AG10803 (cell line): Measurements from ENCODE around the gene LAMTOR4.

Source experiments
- DNase-seq: peaks from one replicate; pipeline ENCODE4 v3.0.0; 2010; ENCODE audit warnings: low read depth
- H3K4me3 ChIP-seq: 2 replicates; pipeline ENCODE4 v1.5.1; 2011; ENCODE audit warnings: mild to moderate bottlenecking, low read length, control low read depth
- TF ChIP-seq, protein P1 (sequence below): conservative IDR thresholded peaks from 2 replicates; pipeline ENCODE4 v1.5.1; 2011; ENCODE audit warnings: mild to moderate bottlenecking, low read length, control low read depth, inconsistent platforms

LAMTOR4 gene

DNA sequence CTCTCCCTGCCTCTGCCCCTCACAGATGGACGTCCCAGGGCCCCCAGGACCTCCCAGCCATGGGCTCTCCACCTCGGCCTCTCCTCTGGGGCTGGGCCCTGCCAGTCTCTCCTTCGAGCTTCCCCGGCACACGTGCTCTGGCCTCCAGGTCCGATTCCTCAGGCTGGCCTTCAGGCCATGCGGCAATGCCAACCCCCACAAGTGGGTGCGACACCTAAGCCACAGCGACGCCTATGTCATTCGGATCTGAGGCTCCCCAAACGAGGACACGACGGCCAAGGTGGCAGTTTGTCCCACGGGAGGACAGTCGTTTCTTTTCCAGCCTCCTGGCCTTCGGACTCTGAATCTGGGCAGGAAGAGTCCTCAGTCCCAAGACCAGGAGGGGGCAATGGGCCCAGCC, 42.1 kb upstream of the LAMTOR4 start:
- TF ChIP-seq, protein P1, sequence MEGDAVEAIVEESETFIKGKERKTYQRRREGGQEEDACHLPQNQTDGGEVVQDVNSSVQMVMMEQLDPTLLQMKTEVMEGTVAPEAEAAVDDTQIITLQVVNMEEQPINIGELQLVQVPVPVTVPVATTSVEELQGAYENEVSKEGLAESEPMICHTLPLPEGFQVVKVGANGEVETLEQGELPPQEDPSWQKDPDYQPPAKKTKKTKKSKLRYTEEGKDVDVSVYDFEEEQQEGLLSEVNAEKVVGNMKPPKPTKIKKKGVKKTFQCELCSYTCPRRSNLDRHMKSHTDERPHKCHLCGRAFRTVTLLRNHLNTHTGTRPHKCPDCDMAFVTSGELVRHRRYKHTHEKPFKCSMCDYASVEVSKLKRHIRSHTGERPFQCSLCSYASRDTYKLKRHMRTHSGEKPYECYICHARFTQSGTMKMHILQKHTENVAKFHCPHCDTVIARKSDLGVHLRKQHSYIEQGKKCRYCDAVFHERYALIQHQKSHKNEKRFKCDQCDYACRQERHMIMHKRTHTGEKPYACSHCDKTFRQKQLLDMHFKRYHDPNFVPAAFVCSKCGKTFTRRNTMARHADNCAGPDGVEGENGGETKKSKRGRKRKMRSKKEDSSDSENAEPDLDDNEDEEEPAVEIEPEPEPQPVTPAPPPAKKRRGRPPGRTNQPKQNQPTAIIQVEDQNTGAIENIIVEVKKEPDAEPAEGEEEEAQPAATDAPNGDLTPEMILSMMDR = no peak
- H3K4me3 ChIP-seq = no peak overlapping the region
- no peak for DNase-seq

DNA sequence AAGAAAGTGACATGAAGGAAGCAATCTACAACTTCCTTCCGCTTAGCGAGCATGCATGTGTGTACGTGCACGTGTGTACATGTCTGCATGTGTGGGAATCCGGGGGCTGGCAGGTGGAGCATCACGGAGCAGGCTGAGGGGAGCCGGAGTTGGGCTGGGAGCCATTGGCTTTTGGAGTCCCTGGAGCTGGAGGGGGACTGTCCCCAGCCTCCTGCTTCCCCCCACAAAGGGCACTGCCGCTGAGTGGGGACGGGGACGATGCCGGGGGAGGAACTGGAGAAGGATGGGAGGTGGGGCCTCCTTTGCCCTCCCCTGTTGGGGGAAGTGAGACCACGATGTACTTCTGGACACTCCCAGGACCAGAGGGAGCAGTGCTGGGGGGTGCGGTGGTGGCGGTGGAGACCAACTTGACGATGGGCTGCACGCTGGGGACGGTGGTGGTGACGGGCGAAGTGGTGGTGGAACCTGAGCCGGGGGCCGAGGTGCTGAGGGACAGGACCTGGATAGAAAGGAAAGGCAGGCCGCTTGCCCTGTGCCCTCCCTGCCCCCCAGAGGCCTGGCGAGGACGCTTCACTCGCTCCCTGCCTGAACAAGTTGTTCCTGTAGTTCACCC, 41.5 kb upstream of the LAMTOR4 start:
- DNase-seq = no peak
- TF ChIP-seq, protein P1 = no peak
- no peak overlapping the region for H3K4me3 ChIP-seq

DNA sequence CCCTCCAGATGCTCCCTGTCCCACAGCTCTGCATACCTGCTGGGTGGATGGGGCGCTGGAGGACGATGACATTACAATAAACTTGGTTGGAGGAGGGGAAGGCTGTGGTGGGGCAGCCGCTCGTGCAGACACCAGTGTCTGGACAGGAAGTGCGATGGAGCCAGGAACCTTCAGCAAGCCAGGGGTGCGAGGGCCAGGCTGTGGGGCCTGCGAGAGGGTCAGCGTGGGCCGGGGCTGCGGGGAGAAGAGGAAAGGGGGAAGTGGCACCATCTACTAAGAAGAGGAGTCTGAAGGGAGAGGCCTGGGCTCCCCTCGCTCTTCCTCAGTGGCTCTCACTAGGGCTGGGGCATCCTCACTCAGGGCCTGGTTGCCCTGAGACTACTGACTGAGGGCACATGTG, 40.8 kb upstream of the LAMTOR4 start:
- TF ChIP-seq, protein P1 = no peak
- H3K4me3 ChIP-seq = no peak overlapping the region
- no peak for DNase-seq

DNA sequence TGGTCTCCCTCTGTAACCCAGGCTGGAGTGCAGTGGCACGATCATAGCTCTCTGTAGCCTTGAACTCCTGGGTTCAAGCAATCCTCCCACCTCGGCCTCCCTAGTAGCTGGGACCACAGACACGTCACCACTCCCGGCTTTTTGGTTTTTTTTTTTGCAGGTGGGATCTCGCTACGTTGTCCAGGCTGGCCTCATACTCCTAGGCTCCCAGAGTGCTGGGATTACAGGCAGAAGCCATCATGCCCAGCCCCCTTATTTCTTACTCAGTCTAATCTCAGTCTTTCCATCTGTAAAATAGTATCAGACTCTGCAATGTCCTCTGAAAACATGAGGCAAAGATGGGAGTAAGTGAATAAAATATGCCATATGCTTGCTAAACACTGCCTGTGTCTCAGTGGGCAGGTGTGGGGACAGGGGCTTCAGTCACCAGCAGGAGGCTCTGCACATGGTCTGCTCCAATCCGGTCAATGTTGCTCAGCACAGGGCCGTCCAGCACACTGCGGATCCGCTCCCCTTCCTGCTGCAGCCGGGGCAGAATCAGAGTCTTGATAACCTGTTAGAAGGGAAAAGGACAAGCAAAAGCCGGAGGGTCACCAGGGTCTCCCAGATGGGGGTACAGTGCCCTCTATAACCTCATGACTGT, 39.1 kb upstream of the LAMTOR4 start:
- H3K4me3 ChIP-seq = no peak overlapping the region
- TF ChIP-seq, protein P1 = no peak
- no peak for DNase-seq

DNA sequence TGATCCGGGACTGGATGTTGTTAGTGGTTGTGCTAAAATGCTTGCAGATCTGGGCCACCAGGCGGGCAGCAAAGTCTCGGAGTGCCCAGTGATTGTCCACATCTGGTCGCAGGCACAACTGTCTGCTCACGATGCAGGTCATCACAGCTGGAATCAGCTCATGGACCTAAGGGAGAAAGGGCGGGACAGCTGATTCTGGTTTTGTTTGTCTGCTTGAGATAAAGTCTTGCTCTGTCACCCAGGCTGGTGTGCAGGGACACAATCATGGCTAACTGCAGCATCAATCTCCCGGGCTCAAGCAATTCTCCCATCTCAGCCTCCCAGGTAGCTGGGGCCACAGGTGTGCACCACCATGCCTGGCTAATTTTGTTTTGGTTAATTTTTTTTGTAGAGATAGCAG, 37.6 kb upstream of the LAMTOR4 start:
- TF ChIP-seq, protein P1 = no peak

DNA sequence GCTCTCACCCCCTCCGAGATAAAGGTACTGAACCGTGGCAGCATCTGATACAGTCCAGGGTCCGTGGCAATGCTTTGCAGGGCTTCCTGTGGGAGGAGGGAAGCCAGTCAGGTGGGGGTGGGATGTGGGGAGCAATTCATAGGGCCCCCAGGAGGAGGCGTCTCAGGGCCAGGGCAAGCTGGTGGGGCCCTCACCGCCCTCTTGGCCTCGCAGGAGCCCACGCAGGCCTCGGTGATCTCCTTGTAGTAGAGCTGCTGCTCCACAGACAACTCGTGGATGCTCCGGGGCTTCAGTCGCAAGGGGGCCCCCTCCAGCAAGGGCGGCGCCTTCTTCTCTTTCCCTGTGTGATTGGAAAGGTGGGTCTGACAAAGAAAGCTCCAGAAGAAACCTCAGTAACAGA, 36.8 kb upstream of the LAMTOR4 start:
- TF ChIP-seq, protein P1 = no peak

More for the DNA sequence above, 37.6 kb upstream of the LAMTOR4 start:
- no peak overlapping the region for H3K4me3 ChIP-seq
- no peak for DNase-seq

DNA sequence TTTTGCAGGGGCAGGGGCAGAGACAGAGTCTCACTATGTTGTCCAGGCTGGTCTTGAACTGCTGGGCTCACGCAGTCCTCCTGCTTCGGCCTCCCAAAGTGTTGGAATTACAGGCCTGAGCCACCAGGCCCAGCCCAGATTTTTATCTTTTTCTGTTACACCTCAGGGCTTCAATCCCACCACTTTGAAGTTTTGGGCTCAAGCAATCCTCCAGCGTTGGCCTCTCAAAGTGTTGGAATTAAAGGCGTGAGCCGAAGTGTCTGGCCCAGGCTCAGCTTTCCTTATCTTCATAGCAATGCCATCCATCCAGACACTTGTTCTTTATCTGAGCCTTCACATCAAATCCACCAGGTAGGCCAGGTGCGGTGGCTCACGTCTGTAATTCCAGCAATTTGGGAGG, 33.7 kb upstream of the LAMTOR4 start:
- TF ChIP-seq, protein P1 = no peak
- H3K4me3 ChIP-seq = no peak overlapping the region
- DNase-seq = no peak

More for the DNA sequence above, 36.8 kb upstream of the LAMTOR4 start:
- no peak for DNase-seq
- H3K4me3 ChIP-seq = no peak overlapping the region
